IPS DF 4.7 (cell line): ENCODE data around the gene LENG9.
"Not testable (repeated sequence)": the region's sequence is repeated elsewhere in the genome, so short reads cannot be mapped to it uniquely, and the experiment has no call there.

Source experiments
- DNase-seq: peaks from one replicate; pipeline ENCODE4 v3.0.0-alpha.2; 2013; ENCODE audit warnings: low spot score; ENCODE audit errors: extremely low read depth

The LENG9 gene

DNA sequence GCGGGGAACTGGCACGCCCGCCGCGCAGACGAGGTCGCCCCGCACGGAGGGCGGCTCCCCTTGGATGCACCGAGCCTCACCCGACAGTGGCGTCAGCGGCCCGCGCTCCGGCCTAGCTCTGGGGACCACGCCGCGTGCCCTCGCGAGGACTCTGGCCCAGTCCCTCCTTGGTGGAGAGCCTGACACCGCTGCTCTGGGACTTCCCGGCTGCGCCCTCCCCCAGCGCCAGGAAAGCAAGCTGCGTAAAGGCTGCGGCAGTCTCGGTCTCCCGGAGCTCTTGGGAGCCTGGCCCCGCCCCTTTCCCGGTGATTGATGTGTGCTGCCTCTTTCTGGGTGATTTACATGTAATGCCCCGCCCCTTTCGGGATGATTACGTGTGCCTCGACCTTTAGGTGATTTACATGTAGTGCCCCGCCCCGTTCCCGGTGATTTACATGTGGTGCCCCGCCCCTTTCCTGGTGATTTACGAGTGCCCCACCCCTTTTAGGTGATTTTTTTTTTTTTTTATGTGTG is at the start of gene LENG9:
Gene LENG9, minus strand, starts transcription at position 248 of the 513 bp plus-strand sequence. CDS start 252 bp downstream, outside the sequence.
- DNase-seq = no peak

DNA sequence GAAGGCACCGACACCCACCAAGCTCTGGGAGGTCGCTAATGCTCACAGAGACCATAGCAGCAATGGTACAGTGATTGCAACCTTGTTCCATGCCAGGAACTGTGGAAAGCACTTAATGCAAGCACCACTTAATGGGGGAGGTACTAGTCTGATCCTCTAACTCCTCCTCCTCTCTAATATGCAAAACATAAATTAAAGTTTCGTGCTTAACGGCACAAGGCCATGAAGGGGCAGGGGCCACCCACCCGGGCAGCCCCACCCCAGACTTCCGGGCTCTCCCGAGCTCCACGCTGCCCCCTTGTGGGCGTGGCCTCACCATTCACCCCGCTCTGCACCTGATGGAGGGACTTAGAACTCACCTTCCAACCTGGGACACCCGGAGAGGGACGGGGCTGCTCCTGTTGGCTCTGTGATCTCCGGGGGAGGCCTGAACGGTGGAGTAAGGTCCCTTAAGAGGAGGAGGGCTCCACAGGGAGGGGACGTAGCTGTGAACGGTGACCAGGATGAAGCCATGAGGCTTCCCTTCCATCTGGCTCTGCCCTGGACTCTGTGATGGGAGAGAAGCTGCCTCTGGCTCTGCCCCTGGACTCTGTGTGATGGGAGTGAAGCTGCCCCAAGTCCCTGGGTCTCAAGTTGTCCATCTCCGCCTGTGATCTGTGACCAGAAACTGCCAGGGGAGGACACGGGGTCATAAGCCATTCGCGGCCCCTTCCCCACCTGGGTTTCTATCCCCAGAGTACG is 45.8 kb upstream of the LENG9 start:
- DNase-seq = not testable (repeated sequence)

- DNase-seq = not testable (repeated sequence)
These were observed 44.9 kb upstream of the LENG9 start for GRCh38 chr19:54508487-54508886.

GRCh38 chr19:54507824-54508223 is 44.2 kb upstream of the LENG9 start:
- DNase-seq = no peak

DNA sequence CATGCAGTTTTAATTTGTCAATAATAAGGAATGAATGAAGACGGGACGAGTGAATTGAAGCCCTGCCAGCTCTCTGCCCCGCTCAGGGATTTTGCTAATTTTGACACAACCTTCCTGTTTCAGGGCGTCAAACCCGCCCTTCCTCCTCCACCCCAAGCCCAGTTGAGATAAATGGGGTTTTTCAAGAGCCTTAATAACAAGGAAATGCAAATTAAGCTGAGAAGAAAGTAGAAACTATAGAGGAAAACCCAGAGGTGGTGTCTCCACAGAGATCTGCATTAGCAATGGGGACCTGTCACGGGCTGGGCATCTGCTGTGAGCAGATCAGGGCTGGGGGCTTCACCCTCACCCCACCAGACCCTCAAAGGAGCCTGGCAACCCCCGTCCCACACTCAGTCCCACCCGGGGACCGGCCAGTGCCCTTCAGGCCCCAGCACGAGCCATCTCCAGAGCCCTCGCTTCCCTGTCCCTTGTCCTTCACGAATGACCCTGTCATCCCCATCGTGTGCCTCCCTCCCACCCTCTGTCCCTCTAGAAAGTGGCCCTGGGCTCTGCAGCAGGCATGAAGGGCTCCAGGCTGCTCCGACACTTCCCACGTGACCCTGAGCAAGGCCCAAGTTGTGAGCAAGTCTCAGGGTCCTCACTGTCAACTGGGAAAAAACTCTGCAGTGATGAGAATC is 43.6 kb upstream of the LENG9 start:
- DNase-seq = not testable (repeated sequence)

DNA sequence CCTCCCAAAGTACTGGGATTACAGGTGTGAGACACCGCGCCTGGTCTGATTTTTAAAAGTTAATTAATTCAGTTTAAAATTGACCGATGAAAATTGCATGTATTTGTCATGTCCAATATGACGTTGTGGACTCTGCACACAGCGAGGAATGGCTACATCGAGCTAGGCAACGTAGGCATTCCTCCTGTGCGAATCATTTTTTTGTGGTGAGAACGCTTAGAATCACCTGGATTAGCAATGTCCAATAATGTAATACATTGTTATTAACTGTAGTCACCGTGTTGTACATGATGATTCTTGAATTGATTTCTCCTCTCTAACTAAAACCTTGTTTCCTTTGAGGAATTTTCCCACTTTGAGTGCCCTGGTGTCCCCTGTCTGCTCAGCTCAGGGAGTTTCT is 42.5 kb upstream of the LENG9 start:
- no peak for DNase-seq

DNA sequence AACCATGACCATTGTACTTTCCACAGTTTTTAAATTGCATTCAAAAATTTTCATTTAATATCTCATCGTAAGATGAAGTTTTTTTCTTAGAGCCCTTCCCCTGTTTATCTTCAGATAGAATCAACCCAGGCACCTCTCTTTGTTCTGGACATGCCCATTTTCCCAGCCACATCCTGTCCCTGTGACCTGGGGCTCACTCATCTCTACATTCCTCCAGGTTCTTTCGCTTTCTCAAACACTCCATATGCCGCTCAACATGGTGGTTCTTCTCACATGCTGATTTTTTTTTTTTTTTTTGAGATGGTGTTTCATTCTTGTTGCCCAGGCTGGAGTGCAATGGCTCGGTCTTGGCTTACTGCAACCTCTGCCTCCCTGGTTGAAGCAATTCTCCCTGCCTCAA is 42.0 kb upstream of the LENG9 start:
- not testable (repeated sequence) for DNase-seq

- no peak for DNase-seq
These were observed 39.0 kb upstream of the LENG9 start, which contains the start of gene LAIR2 for GRCh38 chr19:54502518-54503048. LAIR2 (plus strand) TSS chr19:54502831; CDS start chr19:54502919, 88 bp downstream.

GRCh38 chr19:54498451-54498772 is 34.8 kb upstream of the LENG9 start:
- not testable (repeated sequence) for DNase-seq

DNA sequence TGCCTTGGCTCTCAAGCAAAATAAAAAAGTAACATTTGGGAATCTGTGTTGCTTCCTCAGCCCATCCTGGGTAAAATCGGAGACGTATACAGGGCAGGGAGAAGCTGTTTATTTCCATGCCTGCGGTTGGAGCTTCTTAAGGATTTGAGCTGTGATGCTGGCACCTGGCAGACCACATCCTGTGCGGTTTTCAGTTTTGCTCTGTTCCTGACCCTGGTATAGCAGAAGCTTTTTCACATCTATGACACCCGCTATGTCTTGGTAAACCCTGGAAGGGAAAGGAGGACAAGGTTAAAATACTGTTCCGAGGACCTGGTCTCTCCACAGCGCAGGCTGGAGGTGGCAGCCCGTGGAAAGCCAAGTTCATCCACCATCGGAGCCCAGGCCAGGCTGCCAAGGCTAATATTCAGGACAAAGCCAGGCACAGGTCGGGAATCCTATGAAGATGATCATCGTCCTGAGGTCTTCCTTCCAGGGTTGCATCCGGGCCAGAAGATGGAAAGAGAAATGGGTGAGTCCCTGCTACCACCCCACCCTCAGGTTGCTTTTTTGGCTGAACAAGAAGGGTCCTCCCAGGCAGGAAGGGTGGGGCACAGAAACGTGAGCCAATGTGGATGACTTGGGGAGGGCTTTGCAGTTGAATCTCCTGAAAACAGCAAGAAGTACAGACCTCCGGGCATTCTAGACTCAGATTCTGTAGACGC is 34.3 kb upstream of the LENG9 start:
- DNase-seq = not testable (repeated sequence)

DNA sequence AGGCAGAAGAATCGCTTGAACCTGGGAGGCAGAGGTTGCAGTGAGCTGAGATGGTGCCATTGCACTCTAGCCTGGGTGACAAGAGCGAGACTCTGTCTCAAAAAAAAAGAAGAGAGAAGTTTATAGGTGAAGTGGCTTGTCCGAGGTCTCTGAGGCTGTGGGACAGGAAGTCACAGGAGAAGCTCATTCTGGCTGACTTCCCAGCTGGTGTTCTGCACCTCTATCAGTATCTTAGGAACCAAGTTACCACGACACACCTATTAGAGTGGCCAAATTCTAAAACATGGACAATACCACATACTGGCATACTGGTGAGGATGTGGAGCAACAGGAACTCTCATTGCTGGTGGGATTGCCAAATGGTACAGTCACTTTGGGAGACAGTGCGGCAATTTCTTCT is 31.7 kb upstream of the LENG9 start:
- not testable (repeated sequence) for DNase-seq

GRCh38 chr19:54493967-54494585 is 30.5 kb upstream of the LENG9 start:
- DNase-seq = no peak

GRCh38 chr19:54493056-54493455 is 29.5 kb upstream of the LENG9 start:
- not testable (repeated sequence) for DNase-seq

- DNase-seq = no peak
These were observed 29.0 kb upstream of the LENG9 start for GRCh38 chr19:54492568-54492967.

DNA sequence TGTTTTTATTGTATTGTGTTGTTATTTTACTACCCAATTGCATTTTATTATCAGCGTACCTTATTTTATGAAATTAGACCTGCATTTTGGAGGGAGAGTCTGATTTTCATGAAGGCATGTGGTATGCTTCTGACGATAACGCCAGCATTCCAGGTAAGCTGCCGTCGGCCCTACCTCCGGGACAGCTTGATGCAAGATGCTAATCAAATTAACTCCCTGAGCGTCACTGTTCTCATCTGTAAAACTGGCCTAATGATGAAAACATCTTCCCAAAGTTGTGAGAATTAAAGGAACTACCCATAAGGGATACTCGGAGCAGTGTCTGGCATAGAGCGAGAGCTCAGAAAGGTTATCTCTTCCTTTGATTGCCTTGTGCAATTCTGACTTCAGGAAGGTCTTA is 26.2 kb upstream of the LENG9 start:
- DNase-seq = no peak

DNA sequence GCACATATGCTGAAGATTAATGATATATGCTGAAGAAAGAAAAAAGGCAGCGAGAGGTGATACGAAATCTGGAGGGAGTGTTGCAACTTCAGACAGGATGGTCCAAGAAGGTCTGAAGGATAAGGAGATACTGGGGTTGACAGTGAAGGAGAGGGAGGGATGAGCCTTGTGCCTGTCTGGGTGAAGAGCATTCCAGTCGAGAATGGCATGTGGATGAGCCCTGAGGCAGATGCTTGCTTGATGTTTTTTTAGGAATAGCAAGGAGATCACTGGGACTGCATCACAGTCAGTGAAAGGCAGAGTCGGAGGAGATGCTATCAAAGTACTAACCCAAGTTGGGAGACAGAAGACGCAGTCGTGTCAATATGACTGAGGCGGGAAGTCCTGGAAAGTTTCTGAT is 25.8 kb upstream of the LENG9 start:
- no peak for DNase-seq

DNA sequence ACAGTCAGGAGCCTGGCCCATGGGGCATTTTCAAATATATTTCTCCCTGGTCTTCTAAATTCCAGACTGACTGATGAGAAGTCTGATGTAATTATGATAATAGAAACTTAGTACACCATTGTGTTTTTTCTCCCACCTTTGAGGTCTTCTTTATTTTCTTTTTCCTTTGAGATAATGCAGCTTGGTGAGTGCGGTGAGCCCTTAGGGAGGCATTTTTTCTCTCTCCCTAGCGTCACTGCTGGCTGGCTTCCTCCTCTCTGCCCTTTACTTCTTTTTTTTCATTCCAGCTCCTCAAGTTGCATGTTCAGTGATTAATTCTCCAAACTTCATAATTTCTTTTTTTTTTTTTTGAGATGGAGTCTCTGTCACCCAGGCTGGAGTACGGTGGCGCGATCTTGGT is 22.3 kb upstream of the LENG9 start:
- DNase-seq = no peak

- no peak for DNase-seq
These were observed 20.9 kb upstream of the LENG9 start for GRCh38 chr19:54484451-54484850.

- DNase-seq = no peak
These were observed 19.3 kb upstream of the LENG9 start for GRCh38 chr19:54482889-54483288.

- DNase-seq = no peak
These were observed 17.9 kb upstream of the LENG9 start for GRCh38 chr19:54481326-54481930.

- DNase-seq = no peak
These were observed 16.5 kb upstream of the LENG9 start for GRCh38 chr19:54480051-54480450.
